ENCODE results near the gene ZNF207.

DNA sequence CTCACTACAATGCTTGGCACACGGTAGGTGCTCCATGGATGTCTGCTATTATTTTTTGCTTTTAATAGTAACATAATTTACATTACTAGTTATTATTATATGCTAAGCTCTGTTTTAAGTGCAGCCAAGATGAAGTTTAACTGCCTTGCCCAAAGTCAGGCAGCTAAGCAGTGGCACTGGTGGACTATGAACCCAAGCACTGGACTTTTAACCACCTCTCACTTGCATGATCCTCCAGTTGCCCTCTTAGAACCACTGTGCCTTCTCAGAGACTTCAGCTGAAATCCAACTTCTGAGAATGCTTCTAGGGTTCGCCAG, 1.5 kb upstream of the ZNF207 start:
- TF ChIP-seq, protein P1, sequence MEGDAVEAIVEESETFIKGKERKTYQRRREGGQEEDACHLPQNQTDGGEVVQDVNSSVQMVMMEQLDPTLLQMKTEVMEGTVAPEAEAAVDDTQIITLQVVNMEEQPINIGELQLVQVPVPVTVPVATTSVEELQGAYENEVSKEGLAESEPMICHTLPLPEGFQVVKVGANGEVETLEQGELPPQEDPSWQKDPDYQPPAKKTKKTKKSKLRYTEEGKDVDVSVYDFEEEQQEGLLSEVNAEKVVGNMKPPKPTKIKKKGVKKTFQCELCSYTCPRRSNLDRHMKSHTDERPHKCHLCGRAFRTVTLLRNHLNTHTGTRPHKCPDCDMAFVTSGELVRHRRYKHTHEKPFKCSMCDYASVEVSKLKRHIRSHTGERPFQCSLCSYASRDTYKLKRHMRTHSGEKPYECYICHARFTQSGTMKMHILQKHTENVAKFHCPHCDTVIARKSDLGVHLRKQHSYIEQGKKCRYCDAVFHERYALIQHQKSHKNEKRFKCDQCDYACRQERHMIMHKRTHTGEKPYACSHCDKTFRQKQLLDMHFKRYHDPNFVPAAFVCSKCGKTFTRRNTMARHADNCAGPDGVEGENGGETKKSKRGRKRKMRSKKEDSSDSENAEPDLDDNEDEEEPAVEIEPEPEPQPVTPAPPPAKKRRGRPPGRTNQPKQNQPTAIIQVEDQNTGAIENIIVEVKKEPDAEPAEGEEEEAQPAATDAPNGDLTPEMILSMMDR (IDR thresholded peaks at IDR 0.05; ENCODE audit: low read length), result no peak
- no peak for TF ChIP-seq EZH2 (IDR thresholded peaks at IDR 0.05; ENCODE audit: borderline replicate concordance, low read length)
